ENCODE data around the gene GOLGA8J. TPM values are rescaled to one million over a fixed set of nuclear protein-coding genes. Genes with fewer than 3 reads are reported as not detected.

The GOLGA8J gene
- total RNA-seq, 1 donor from 2014 or later, result not detected

DNA sequence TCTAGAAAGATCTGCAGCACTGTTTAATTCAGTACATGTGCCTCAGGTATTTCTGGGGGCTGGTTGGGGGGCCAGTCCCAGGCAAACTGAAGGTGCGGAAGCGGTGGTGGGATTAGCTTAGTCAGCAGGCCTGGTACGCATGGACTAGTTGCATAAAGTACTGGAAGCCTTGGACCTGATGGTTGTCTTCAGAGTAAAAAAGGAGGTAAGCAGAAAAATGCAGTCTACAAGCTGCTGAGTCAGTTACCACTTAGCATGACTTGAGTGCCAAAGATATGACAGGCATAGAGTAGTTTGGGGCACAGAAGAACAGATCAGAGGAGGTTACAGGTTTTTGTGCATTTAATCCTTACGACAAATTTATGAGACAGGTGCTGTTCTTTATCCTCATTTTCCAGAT, 19.9 kb upstream of the GOLGA8J start:
- no peak for TF ChIP-seq CTCF (IDR thresholded peaks at IDR 0.05)
- no peak overlapping the region for H3K4me3 Mint-ChIP-seq (ENCODE audit: unreplicated experiment)
- no peak for DNase-seq (ENCODE audit: extremely low spot score, unreplicated experiment)
- peaks cover 25% of the 10 kb centered on the region for H3K27me3 Mint-ChIP-seq (ENCODE audit: unreplicated experiment)
- H3K36me3 Mint-ChIP-seq (ENCODE audit: unreplicated experiment), result peaks cover under 1% of the 10 kb centered on the region
- H3K27ac Mint-ChIP-seq (ENCODE audit: unreplicated experiment), result no peak overlapping the region
- H3K9me3 Mint-ChIP-seq (ENCODE audit: unreplicated experiment), result no peaks in the 10 kb centered on the region
- peaks cover 30% of the 10 kb centered on the region for H3K4me1 Mint-ChIP-seq (ENCODE audit: unreplicated experiment)

DNA sequence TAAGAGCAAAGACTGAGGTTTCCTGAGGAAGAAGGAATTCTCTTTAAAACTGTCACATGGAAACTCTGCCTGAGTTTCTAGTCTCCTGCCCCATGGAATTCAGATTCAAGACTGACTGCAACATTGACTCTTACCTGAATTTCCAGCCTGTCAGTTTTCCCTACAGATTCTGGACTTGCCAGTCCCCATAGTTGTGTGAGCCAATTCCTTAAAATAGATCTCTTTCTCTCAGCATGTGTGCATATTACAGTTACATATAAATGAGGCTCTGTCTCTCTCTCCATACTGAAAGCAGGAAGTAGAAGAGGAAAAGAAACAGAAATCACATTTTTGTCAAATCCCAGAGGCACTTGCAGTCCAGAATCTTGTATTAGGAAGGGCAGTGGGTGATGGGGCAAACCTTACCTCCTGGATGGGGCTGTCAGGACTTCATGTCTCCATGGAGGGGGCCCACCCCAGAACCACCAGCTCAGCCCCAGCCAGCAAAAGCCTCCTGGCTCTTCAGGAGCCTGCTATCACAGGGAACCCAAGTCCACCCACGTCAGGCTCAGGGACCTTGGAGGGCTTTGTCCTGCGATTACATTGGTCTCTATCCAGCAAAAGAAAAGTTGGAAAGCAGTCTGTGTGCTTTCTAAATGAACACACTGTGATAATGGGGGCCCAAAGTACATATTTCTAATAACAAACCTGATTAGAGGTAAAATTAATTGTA, 18.8 kb upstream of the GOLGA8J start:
- Mint-ChIP-seq H3K4me3 (ENCODE audit: unreplicated experiment) (no peak overlapping the region), H3K9me3 (ENCODE audit: unreplicated experiment) (no peaks in the 10 kb centered on the region), H3K27me3 (ENCODE audit: unreplicated experiment) (peaks cover 26% of the 10 kb centered on the region), H3K36me3 (ENCODE audit: unreplicated experiment) (peaks cover 3% of the 10 kb centered on the region), H3K27ac (ENCODE audit: unreplicated experiment) (peak overlapping the region; percentile 51), H3K4me1 (ENCODE audit: unreplicated experiment) (peaks cover 32% of the 10 kb centered on the region)
- TF ChIP-seq CTCF (IDR thresholded peaks at IDR 0.05), result no peak
- DNase-seq (ENCODE audit: extremely low spot score, unreplicated experiment), result no peak

GRCh38 chr15:30065025-30065801, 17.5 kb upstream of the GOLGA8J start:
- TF ChIP-seq CTCF (IDR thresholded peaks at IDR 0.05), result no peak
- peaks cover 20% of the 10 kb centered on the region for H3K27me3 Mint-ChIP-seq (ENCODE audit: unreplicated experiment)
- H3K36me3 Mint-ChIP-seq (ENCODE audit: unreplicated experiment), result peaks cover 3% of the 10 kb centered on the region
- peak overlapping the region; percentile 40 for H3K4me3 Mint-ChIP-seq (ENCODE audit: unreplicated experiment)
- DNase-seq (ENCODE audit: extremely low spot score, unreplicated experiment), result no peak
- no peaks in the 10 kb centered on the region for H3K9me3 Mint-ChIP-seq (ENCODE audit: unreplicated experiment)
- peaks cover 32% of the 10 kb centered on the region for H3K4me1 Mint-ChIP-seq (ENCODE audit: unreplicated experiment)
- H3K27ac Mint-ChIP-seq (ENCODE audit: unreplicated experiment), result peak overlapping the region; percentile 91

DNA sequence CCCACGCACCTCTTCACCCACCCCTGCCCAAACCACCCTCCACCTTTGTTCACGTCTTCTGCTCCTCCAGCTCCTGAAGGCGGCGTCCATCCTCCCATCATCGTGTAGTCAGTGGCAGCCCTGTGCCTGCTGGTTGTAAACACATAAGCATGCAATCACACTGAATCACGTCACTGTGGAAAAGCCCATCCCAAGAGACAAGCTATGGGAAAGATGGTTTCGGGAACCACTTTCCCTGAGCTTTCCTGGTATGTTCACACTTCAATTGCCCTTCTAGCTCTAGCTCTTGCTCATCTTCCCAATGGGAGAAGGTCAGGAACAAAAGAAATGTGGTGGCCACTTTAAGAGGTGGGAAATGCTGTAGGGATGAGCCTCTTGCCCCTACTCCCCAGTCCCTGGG, 14.4 kb upstream of the GOLGA8J start:
- TF ChIP-seq CTCF (IDR thresholded peaks at IDR 0.05), result no peak
- Mint-ChIP-seq H3K27ac (ENCODE audit: unreplicated experiment) (no peak overlapping the region), H3K4me1 (ENCODE audit: unreplicated experiment) (peaks cover 28% of the 10 kb centered on the region), H3K36me3 (ENCODE audit: unreplicated experiment) (peaks cover 3% of the 10 kb centered on the region), H3K27me3 (ENCODE audit: unreplicated experiment) (peaks cover 29% of the 10 kb centered on the region), H3K9me3 (ENCODE audit: unreplicated experiment) (no peaks in the 10 kb centered on the region), H3K4me3 (ENCODE audit: unreplicated experiment) (no peak overlapping the region)
- no peak for DNase-seq (ENCODE audit: extremely low spot score, unreplicated experiment)

DNA sequence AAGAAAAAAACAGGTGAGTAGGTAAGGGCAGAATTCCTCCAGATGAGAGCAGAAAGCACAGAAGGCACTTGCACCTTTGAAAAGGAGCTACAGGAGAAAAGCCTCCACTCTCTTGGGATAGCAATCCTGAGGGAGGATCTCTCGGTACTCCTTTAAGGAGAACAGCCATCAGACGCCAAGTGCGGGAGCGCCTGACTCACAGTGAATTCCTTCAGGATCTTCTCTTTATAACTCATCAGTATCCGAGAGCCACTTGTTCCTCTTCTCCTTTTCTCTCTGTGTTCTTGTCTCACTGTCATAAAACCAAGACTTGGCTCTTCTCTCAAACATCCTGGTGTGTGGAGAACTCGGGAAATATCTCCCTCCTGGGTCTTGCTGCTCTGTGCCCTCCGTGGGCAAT, 10.1 kb upstream of the GOLGA8J start:
- H3K27me3 Mint-ChIP-seq (ENCODE audit: unreplicated experiment), result peaks cover 62% of the 10 kb centered on the region
- DNase-seq (ENCODE audit: extremely low spot score, unreplicated experiment), result no peak
- no peaks in the 10 kb centered on the region for H3K9me3 Mint-ChIP-seq (ENCODE audit: unreplicated experiment)
- H3K36me3 Mint-ChIP-seq (ENCODE audit: unreplicated experiment), result peaks cover 3% of the 10 kb centered on the region
- peaks cover 5% of the 10 kb centered on the region for H3K4me1 Mint-ChIP-seq (ENCODE audit: unreplicated experiment)
- no peak overlapping the region for H3K27ac Mint-ChIP-seq (ENCODE audit: unreplicated experiment)
- no peak overlapping the region for H3K4me3 Mint-ChIP-seq (ENCODE audit: unreplicated experiment)
- TF ChIP-seq CTCF (IDR thresholded peaks at IDR 0.05), result no peak
